Mesendoderm (in vitro differentiated cells): ENCODE results near the gene IL12RB1.

ENCODE experiments used
- DNase-seq: peaks from one replicate; pipeline ENCODE4 v3.0.0; 2013
- H2AK5ac ChIP-seq: 2 replicates; pipeline ENCODE4 v1.6.1; 2013; ENCODE audit warnings: low read length, inconsistent platforms
- H2BK120ac ChIP-seq: 2 replicates; pipeline ENCODE4 v1.6.1; 2013; ENCODE audit warnings: low read depth, mild to moderate bottlenecking, low read length, moderate library complexity, mixed read lengths
- H2BK15ac ChIP-seq: replicated peaks from 2 replicates; pipeline ENCODE4 v1.6.1; 2013; ENCODE audit warnings: low read depth, mild to moderate bottlenecking, moderate library complexity
- H2BK5ac ChIP-seq: 2 replicates; pipeline ENCODE4 v1.6.1; 2013; ENCODE audit warnings: low read length, inconsistent platforms
- H3K18ac ChIP-seq: 2 replicates; pipeline ENCODE4 v1.6.1; 2013; ENCODE audit warnings: mild to moderate bottlenecking, low read length, mixed read lengths
- H3K23ac ChIP-seq: one replicate; pipeline ENCODE4 v1.6.1; 2013; ENCODE audit warnings: low read length
- H3K27ac ChIP-seq: 2 replicates; pipeline ENCODE4 v1.5.1; 2013; ENCODE audit warnings: low read depth, mild to moderate bottlenecking, inconsistent platforms, low read length, moderate library complexity
- H3K27me3 ChIP-seq: 2 replicates; pipeline ENCODE4 v1.6.1; 2013; ENCODE audit warnings: low read length, control low read depth, mild to moderate bottlenecking, inconsistent platforms; ENCODE audit not compliant: insufficient read depth, poor library complexity
- H3K36me3 ChIP-seq: 2 replicates; pipeline ENCODE4 v1.6.1; 2013; ENCODE audit warnings: low read length, inconsistent platforms; ENCODE audit not compliant: control insufficient read depth, insufficient read depth
- H3K4ac ChIP-seq: one replicate; pipeline ENCODE4 v1.6.1; 2013; ENCODE audit warnings: low read depth, mild to moderate bottlenecking, low read length, moderate library complexity
- H3K4me1 ChIP-seq: 2 replicates; pipeline ENCODE4 v1.6.1; 2013; ENCODE audit warnings: low read depth, low read length, inconsistent platforms; ENCODE audit not compliant: control insufficient read depth
- H3K4me2 ChIP-seq: 2 replicates; pipeline ENCODE4 v1.6.1; 2013; ENCODE audit warnings: low read length
- H3K4me3 ChIP-seq: 2 replicates; pipeline ENCODE4 v1.5.1; 2013; ENCODE audit warnings: mild to moderate bottlenecking, low read length
- H3K56ac ChIP-seq: one replicate; pipeline ENCODE4 v1.6.1; 2013; ENCODE audit warnings: low read length
- H3K79me1 ChIP-seq: 2 replicates; pipeline ENCODE4 v1.6.1; 2013; ENCODE audit warnings: low read length, inconsistent platforms
- H3K79me2 ChIP-seq: 2 replicates; pipeline ENCODE4 v1.6.1; 2013; ENCODE audit warnings: mild to moderate bottlenecking, low read length; ENCODE audit not compliant: control insufficient read depth, insufficient read depth
- H3K9ac ChIP-seq: 2 replicates; pipeline ENCODE4 v1.6.1; 2013; ENCODE audit warnings: low read length, inconsistent platforms
- H4K5ac ChIP-seq: one replicate; pipeline ENCODE4 v1.6.1; 2013; ENCODE audit warnings: low read length
- H4K8ac ChIP-seq: one replicate; pipeline ENCODE4 v1.6.1; 2013; ENCODE audit warnings: low read depth, mild to moderate bottlenecking, control low read depth, low read length, moderate library complexity
- WGBS: extraction: QIAGEN DNeasy Blood & Tissue Kit; methylation state at CpG from one replicate; pipeline ENCODE4 v1.1.7; 2013; ENCODE audit warnings: low lambda C conversion rate, missing lambda C conversion rate; ENCODE audit not compliant: insufficient coverage; ENCODE audit errors: extremely low coverage; 5-methylcytosine and 5-hydroxymethylcytosine counted together

IL12RB1 gene

DNA sequence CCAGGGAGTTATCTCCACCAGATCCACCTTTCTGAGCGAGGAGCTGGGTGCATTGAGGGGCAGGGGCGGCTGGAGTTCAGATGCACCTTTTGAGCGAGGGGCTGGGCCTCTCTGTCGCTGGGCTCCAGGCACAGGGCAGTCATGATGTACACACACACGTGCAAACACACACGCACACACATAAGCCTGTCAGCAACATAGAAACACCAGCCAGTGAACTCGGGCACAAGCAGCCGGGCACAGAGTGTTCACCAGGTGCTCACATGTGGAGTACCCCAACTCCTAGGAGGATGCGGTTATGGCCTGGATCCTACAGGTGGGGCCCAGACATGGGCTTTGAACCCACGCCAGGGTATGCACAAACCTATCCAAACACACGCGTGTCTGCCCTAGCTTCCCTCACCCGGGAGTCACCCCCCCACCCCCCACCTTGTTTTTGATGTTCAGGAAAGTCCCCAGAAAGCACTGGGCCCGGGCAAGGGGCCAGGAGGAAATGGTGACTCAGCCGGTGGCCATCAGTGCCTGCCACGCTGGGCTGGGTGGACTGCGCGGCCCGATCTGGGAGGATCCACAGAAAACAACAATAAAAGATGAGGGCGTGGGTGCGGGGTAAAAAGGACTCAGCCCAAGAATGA lies 65.5 kb downstream of the IL12RB1 start:
- Histone ChIP-seq H2BK120ac (no peak overlapping the region), H3K18ac (no peak overlapping the region), H3K36me3 (no peaks in the 10 kb centered on the region), H3K9ac (no peak overlapping the region), H3K79me1 (no peaks in the 10 kb centered on the region), H3K4ac (no peak overlapping the region), H3K79me2 (no peaks in the 10 kb centered on the region), H3K4me3 (no peak overlapping the region), H3K27ac (no peak overlapping the region), H2BK5ac (no peak overlapping the region), H3K27me3 (no peaks in the 10 kb centered on the region), H2BK15ac (no peak overlapping the region), H3K23ac (no peak overlapping the region), H2AK5ac (no peak overlapping the region), H4K8ac (no peak overlapping the region), H3K56ac (no peak overlapping the region), H3K4me2 (no peak overlapping the region), H3K4me1 (no peaks in the 10 kb centered on the region), H4K5ac (no peak overlapping the region)
- DNase-seq = no peak
- WGBS = no CpG with 5 or more reads among the region's 21 CpGs

GRCh38 chr19:18020212-18021085 lies 66.3 kb downstream of the IL12RB1 start:
- Histone ChIP-seq H2BK15ac (no peak overlapping the region), H3K23ac (no peak overlapping the region), H3K4me1 (no peaks in the 10 kb centered on the region), H2BK120ac (no peak overlapping the region), H3K9ac (no peak overlapping the region), H3K36me3 (no peaks in the 10 kb centered on the region), H3K4me3 (no peak overlapping the region), H2BK5ac (no peak overlapping the region), H3K4me2 (no peak overlapping the region), H3K27ac (no peak overlapping the region), H3K27me3 (no peaks in the 10 kb centered on the region), H3K18ac (no peak overlapping the region), H4K5ac (no peak overlapping the region), H2AK5ac (no peak overlapping the region), H3K4ac (no peak overlapping the region), H3K79me1 (no peaks in the 10 kb centered on the region), H3K56ac (no peak overlapping the region), H3K79me2 (no peaks in the 10 kb centered on the region), H4K8ac (no peak overlapping the region)
- no peak for DNase-seq
- WGBS = no CpG with 5 or more reads among the region's 16 CpGs

DNA sequence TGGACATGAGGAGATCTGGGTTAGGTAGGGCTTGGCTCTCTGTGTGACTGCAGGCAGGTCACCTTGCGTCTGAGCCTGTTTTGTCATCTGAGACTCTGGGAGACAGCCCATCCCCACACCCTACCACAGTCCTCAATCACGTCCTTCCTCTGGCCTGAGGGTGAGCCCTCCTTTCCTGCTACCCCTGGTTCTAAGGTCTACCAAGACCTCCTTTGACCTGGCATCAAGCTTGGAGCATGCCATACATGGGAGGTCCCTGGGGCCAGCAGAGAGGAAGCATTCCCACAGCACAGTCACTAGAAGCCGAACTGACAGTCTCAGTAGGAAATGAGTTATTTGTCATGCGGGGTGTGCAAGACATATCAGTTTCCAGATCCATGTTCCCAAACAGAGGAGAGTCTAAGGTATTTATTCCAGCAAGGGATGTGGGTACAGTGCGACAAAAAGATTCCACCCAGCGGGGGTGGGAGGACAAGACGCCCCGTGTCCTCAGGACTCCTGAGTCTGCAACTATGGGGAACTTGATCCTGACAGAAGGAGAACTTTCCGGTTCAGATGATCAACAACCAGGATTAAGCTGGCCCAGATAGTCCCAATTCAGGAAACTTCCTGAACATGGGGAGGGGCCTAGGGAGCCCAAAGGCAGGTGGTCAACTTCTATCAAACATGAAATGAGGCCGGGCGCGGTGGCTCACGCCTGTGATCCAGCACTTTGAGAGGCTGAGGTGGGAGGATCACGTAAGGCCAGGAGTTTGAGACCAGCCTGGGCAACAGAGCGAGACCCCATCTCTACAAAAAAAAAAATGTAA lies 69.3 kb downstream of the IL12RB1 start:
- H2BK120ac ChIP-seq = no peak overlapping the region
- H3K4me3 ChIP-seq = no peak overlapping the region
- no peak overlapping the region for H3K23ac ChIP-seq
- H4K5ac ChIP-seq = no peak overlapping the region
- H2AK5ac ChIP-seq = no peak overlapping the region
- WGBS = no CpG with 5 or more reads among the region's 15 CpGs
- H3K4me1 ChIP-seq = no peaks in the 10 kb centered on the region
- DNase-seq = no peak
- H3K27me3 ChIP-seq = no peaks in the 10 kb centered on the region
- H3K18ac ChIP-seq = no peak overlapping the region
- H3K9ac ChIP-seq = no peak overlapping the region
- no peaks in the 10 kb centered on the region for H3K79me1 ChIP-seq
- no peak overlapping the region for H2BK15ac ChIP-seq
- no peak overlapping the region for H2BK5ac ChIP-seq
- no peak overlapping the region for H3K56ac ChIP-seq
- H3K4ac ChIP-seq = no peak overlapping the region
- H3K36me3 ChIP-seq = no peaks in the 10 kb centered on the region
- H3K79me2 ChIP-seq = no peaks in the 10 kb centered on the region
- no peak overlapping the region for H3K27ac ChIP-seq
- no peak overlapping the region for H4K8ac ChIP-seq
- H3K4me2 ChIP-seq = no peak overlapping the region

GRCh38 chr19:18016209-18016910 lies 70.4 kb downstream of the IL12RB1 start:
- DNase-seq = no peak
- no peaks in the 10 kb centered on the region for H3K27me3 ChIP-seq
- H3K27ac ChIP-seq = no peak overlapping the region
- no peak overlapping the region for H2BK5ac ChIP-seq
- no peak overlapping the region for H4K5ac ChIP-seq
- H3K4ac ChIP-seq = no peak overlapping the region
- no peaks in the 10 kb centered on the region for H3K79me1 ChIP-seq
- H3K23ac ChIP-seq = no peak overlapping the region
- H4K8ac ChIP-seq = no peak overlapping the region
- no CpG with 5 or more reads among the region's 14 CpGs for WGBS
- H3K4me2 ChIP-seq = no peak overlapping the region
- H3K4me3 ChIP-seq = no peak overlapping the region
- no peak overlapping the region for H3K18ac ChIP-seq
- no peak overlapping the region for H2AK5ac ChIP-seq
- no peak overlapping the region for H3K9ac ChIP-seq
- H3K4me1 ChIP-seq = no peaks in the 10 kb centered on the region
- H3K36me3 ChIP-seq = no peaks in the 10 kb centered on the region
- no peaks in the 10 kb centered on the region for H3K79me2 ChIP-seq
- H2BK120ac ChIP-seq = no peak overlapping the region
- no peak overlapping the region for H2BK15ac ChIP-seq
- H3K56ac ChIP-seq = no peak overlapping the region

DNA sequence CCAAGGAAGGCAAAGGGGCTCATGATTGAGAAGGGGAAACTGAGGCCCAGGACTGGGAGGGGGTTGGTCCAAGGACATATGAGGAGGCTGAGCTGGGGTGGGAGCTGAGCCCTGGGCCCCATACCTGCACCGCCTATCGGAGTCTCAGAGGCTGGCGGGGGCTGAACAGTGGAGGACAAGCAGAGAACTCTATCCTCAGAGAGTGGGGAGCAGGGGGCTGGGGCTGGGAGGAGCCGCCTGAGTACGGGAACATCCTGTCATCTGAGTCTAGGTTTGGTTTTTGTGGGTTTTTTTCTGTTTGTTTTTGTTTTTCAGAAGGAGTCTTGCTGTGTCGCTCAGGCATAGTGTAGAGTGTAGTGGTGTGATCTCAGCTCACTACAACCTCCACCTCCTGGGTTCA lies 72.5 kb downstream of the IL12RB1 start:
- Histone ChIP-seq H3K79me2 (no peaks in the 10 kb centered on the region), H3K9ac (no peak overlapping the region), H3K23ac (no peak overlapping the region), H3K79me1 (no peaks in the 10 kb centered on the region), H3K36me3 (no peaks in the 10 kb centered on the region), H2BK5ac (no peak overlapping the region), H2BK15ac (no peak overlapping the region), H3K27ac (no peak overlapping the region), H3K4me1 (no peaks in the 10 kb centered on the region), H3K18ac (no peak overlapping the region), H3K4ac (no peak overlapping the region), H3K56ac (no peak overlapping the region), H4K8ac (no peak overlapping the region), H3K4me3 (no peak overlapping the region), H4K5ac (no peak overlapping the region), H3K4me2 (no peak overlapping the region), H3K27me3 (no peaks in the 10 kb centered on the region), H2BK120ac (no peak overlapping the region), H2AK5ac (no peak overlapping the region)
- no peak for DNase-seq
- WGBS = no CpG with 5 or more reads among the region's 6 CpGs
